Peyer's patch (tissue), 4 donors: ENCODE data around the gene SLC16A9.

Experiments
- POLR2A ChIP-seq, 2 donors: fragments of 450-650 bp; IDR thresholded peaks; one replicate each; pipeline ENCODE4 v1.5.1; 2017; ENCODE audit warnings: antibody characterized with exemption in 2 of 2, mild to moderate bottlenecking in 2 of 2, moderate library complexity in 2 of 2
- TF ChIP-seq, protein P1 (sequence below), 6 experiments: fragments of 450-650 bp in 4 of 6; fragments of 200-600 bp in 2 of 6; sonication (generic) in 1 of 6; IDR thresholded peaks; one replicate each; pipeline ENCODE4 v1.5.1; 2017 to 2019; ENCODE audit warnings: antibody characterized with exemption in 6 of 6, mild to moderate bottlenecking in 3 of 6, moderate library complexity in 1 of 6

GRCh38 chr10:59607970-59608369 lies 101.7 kb downstream of the SLC16A9 start:
- TF ChIP-seq, protein P1, sequence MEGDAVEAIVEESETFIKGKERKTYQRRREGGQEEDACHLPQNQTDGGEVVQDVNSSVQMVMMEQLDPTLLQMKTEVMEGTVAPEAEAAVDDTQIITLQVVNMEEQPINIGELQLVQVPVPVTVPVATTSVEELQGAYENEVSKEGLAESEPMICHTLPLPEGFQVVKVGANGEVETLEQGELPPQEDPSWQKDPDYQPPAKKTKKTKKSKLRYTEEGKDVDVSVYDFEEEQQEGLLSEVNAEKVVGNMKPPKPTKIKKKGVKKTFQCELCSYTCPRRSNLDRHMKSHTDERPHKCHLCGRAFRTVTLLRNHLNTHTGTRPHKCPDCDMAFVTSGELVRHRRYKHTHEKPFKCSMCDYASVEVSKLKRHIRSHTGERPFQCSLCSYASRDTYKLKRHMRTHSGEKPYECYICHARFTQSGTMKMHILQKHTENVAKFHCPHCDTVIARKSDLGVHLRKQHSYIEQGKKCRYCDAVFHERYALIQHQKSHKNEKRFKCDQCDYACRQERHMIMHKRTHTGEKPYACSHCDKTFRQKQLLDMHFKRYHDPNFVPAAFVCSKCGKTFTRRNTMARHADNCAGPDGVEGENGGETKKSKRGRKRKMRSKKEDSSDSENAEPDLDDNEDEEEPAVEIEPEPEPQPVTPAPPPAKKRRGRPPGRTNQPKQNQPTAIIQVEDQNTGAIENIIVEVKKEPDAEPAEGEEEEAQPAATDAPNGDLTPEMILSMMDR (IDR thresholded peaks at IDR 0.05) = no peak
- no peak for TF ChIP-seq POLR2A (IDR thresholded peaks at IDR 0.05)
